Fibroblast of the conjunctiva (primary cell): ENCODE measurements around the gene LARP1.
"Not testable (repeated sequence)": the region's sequence is repeated elsewhere in the genome, so short reads cannot be mapped to it uniquely, and the experiment has no call there.

ENCODE experiments used
- DNase-seq: peaks from one replicate; pipeline ENCODE4 v3.0.0-alpha.2; 2010; ENCODE audit warnings: low read depth

LARP1 gene

GRCh38 chr5:154755361-154756008 lies at the start of gene LARP1:
TSS of gene LARP1 (plus strand) at chr5:154755377. CDS start at chr5:154755758, 381 bp downstream.
- no peak for DNase-seq

- no peak for DNase-seq
Measured at GRCh38 chr5:154706416-154706815, 48.8 kb upstream of the LARP1 start.

DNA sequence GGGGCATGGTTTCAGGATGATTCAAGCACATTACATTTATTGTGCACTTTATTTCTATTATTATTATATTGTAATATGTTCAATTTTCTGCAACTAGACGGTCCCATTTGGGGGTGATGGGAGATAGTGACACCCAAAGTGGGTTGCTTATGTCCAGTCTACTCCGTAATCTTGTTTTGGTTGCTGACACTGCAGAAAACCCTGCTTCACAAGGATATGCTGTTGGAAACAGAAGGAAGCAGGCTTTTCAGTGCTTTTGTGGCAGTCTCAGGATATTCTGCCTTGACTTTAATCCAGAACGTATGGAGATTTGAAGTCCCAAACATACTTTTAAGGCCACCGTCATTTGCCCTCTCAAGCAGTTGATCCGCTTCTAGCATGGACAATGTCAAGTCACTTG lies 47.5 kb upstream of the LARP1 start:
- no peak for DNase-seq

- DNase-seq, result no peak
Measured at GRCh38 chr5:154708207-154708606, 47.0 kb upstream of the LARP1 start.

GRCh38 chr5:154708846-154709245 lies 46.3 kb upstream of the LARP1 start:
- DNase-seq, result no peak

DNA sequence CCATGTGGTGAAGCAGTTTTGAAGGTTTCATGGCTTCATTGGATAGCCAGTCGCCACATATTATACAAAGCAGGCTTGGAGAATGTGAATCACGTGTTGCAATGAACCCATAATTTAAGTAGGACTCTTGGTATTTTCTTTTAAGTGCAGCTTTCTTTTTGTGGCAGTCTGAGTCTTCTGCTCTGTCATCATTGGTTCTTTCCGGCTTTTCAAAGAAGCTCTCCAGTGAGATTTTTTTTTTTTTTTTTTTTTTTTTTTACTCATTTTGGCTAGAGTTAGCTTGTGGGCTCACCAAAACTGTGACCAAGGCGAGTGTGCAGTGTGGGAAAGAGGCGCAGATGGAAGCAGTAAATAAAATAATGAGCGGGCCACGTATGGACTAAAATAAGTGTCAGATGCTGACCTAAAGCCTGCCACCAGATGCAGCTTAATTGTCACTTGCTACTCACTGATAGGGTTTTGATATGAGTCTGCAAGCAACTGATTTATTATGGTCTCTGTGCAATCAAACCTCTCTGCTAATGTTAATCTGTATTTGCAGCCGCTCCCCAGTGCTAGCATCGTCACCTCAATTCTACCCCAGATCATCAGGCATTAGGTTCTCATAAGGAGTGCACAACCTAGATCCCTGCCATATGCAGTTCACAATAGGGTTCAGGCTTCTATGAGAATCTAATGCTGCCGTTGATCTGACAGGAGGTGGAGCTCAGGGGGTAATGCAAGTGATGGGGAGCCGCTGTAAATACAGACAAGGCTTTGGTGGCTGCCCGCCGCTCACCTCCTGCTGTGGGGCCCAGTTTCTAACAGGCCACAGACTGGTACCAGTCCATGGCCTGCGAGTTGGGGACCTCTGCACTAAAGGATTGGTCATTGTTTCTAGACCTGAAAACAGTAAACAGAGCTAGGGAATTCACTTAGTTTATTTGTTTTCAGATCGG lies 45.5 kb upstream of the LARP1 start:
- DNase-seq, result no peak

GRCh38 chr5:154712518-154713437 lies 42.4 kb upstream of the LARP1 start:
- DNase-seq, result no peak

DNA sequence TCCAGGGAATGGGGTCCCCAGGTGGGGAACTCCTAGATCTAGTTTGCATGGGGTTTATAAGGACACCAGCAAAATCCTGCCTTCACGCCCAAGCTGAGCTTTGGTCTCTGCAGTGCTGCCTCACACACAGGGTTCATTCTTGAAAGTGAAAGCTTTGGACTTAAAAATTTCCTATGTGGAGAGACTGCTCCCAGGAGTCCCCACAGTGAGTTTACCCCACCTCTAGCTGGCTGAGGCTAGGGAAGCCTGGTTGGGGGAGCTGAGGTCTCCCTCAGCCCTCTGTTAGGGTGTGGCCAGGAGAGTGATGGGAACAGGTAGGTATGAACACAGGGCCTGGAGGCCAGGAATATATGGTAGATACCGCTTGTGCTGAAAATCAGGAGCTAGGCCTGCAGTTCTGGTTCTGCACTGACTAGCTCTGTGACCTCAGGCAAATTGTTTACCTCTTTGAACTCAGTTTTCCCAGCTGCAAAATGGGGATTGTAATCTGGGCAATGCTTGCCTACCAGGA lies 41.5 kb upstream of the LARP1 start:
- no peak for DNase-seq

DNA sequence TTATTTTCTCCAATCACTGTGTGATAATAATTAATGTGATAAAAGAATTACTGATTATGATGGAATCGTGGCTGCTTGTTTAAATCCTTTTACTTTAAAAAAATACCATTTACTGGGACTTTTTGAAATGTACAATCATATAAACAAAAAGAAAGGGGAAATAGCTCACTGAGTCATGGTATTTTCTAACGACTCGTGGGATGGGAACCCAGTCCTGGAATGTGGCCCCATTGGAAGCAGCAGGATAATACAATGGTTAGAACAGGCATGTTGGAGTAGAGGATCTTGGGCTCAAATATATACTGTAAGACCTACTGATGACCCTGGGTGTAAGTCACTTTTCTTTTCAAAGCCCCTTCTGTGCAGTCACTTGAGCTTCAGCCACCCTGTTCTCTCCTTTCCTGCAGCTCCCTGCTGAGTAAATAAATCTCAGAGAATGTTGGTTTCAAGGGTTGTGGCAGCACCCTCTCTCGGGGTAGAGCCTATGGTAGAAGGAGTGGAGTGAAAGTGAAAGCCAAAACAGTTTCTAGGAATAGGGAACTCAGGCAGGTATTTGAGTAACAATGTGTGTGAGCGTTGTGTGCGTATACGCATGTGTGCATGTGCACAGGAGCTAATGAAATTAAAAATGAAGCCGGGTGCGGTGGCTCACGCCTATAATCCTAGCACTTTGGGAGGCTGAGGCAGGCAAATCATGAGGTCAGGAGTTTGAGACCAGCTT lies 40.8 kb upstream of the LARP1 start:
- DNase-seq, result no peak

DNA sequence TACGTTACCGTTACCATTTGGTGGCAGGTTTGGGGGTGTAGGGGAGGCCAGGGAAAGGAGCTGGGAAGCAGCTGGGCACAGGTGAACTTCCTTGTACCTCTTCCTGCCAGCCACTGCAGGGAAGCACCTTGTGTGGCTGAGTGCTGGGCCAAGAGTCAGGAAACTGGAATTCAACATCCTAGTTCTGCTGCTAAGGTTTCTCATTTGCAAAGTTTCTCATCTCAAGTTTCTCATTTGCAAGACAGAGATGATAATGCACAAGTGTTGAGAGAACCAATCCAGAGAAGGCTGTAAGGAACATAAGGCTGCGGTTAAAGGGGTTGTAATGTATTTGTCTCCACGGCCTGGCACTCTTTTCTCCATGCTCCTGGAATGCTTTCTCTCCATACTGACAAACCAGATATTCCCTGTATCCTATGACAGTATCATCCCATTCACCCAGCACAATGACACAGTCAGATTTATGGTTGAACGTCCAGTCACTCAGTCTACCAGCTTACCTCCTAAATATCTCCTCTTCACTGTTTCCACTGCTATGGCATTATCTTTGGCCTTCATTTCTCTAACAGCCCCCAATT lies 33.6 kb upstream of the LARP1 start:
- DNase-seq, result no peak

- no peak for DNase-seq
Measured at GRCh38 chr5:154722097-154722496, 33.1 kb upstream of the LARP1 start.

- no peak for DNase-seq
Measured at GRCh38 chr5:154722936-154723335, 32.2 kb upstream of the LARP1 start.

- DNase-seq, result no peak
Measured at GRCh38 chr5:154723740-154724505, 31.3 kb upstream of the LARP1 start.

- no peak for DNase-seq
Measured at GRCh38 chr5:154727361-154727760, 27.8 kb upstream of the LARP1 start.

- DNase-seq, result no peak
Measured at GRCh38 chr5:154728939-154729588, 26.1 kb upstream of the LARP1 start.

GRCh38 chr5:154729613-154730012 lies 25.6 kb upstream of the LARP1 start:
- DNase-seq, result no peak

- DNase-seq, result not testable (repeated sequence)
Measured at GRCh38 chr5:154730761-154731160, 24.4 kb upstream of the LARP1 start.

DNA sequence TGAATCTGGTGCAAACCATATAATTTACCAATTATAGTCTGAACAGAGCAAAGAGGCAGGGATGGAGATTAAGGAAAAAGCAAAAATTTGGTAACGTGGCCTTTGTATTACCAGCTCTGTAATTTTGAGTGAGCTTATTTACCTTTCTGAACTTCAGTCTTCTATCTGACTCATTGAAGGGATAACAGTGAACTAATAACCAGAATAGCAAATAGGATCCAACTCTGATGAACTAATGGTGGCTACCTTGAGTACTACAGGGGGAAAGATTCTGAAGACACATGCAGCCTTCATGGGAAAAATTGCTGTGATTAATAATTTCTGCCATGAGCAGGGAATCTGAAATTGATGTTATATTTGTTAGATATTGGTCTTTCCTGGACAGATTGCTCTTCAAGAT lies 23.0 kb upstream of the LARP1 start:
- DNase-seq, result no peak

DNA sequence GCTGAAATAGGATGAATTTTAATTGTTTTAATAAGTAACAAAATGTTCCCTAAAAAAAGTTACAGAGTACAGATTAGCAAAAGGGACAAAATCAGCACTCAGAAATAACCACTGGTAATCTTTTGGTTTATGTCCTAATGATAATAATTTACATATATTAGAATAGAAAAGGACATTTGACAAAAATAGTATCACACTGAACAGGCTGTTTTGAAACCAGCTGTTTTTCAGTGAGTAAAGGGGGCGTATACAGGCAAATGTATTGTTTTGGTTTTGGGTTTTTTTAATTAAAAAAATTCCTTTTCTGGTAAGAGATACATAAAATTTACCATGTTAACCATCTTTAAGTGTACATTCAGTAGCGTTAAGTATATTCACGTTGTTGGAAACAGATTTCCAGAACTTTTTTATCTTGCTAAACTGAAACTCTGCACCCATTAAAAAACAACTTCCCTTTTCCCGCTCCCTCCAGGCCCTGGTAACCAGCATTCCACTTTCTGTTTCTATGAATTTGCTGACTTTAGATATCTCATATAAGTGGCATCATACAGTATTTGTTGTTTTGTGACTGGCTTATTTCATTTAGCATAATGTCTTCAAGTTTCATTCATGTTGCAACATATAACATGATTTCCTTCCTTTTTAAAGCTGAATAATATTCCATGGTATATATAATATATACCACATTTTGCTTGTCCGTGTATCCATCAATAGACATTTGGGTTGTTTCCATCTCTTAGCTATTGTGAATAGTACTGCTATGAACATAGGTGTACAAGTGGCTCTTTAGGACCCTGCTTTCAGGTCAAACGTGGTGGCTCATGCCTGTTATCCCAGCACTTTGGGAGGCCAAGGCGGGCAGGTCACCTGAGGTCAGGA lies 20.6 kb upstream of the LARP1 start:
- DNase-seq, result no peak
